Activated CD8-positive, alpha-beta memory T cell treated with anti-CD3 and anti-CD28 coated beads, Interleukin-2, amount 50 U/mL, for 48 hours (primary cell): Measurements from ENCODE around the gene KLF18.
"Not testable (repeated sequence)": the region's sequence is repeated elsewhere in the genome, so short reads cannot be mapped to it uniquely, and the experiment has no call there.

Source experiments
- DNase-seq: peaks from one replicate; pipeline ENCODE4 v3.0.0-alpha.2; 2020

The KLF18 gene

DNA sequence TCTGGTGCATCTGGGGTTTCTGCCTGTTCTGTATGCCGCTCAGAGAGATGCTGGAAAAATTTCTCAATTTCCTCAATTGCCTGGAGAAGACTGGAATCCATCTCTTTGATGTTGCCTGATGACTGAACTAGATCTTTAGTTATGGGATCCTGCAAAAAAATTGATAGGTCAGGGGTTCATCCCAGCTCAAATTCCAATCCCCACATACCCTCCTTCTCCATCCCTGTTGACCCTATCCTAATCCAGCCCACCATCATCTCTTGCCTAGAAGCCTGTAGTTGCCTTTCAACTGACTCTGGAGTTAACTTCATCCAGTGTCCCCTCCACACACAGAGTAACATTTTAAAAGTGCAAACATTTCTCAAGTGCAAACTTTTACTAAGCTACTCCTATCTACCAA lies at the start of gene KLF18:
Gene KLF18 (minus strand): TSS at position 101 of the 400 bp plus-strand sequence. CDS start 0 bp downstream, at position 101.
- no peak for DNase-seq

DNA sequence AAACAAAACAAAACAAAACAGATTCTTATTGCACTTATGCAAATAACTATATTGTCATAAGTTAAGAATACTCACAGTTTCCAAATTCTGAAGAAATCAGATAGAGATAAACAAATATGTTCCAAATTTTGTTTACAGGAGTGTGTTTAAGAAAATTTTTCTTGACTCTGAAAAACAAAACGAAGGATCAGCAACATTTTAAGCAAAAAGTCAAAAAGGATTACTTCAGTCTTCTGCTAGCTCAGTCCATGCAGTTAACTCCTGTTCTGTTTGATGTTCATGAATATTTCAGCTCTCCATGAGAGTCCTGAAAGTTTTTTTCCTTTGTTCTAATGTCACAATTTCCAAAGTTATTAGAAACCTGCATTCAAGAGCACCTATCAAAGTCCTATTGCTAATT lies 33.2 kb upstream of the KLF18 start:
- no peak for DNase-seq

DNA sequence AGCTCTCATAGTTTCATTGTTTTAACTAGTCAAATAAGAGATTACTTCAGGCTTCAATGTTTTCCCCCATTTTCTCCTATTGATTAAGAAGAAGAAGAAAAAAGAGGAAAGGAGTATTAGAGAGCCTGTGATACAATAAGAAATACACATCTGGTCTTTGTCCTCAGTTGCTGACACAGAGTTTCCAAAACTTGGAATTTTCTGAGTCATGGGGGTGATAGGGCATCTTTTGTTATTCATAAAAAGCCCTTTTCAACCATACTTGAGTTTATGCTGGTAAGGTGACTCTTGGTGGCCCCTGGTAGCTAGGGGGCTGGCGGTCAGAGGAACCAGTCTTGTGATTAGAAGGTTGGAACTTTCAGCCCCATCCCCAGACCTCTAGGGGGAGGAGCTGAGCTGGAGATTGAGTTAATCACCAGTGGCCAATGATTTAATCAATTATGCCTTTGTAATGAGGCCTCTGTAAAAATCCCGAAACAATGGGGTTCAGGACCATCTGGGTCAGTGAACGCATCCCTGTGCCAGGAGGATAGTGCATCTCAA lies 28.9 kb upstream of the KLF18 start:
- DNase-seq = no peak

DNA sequence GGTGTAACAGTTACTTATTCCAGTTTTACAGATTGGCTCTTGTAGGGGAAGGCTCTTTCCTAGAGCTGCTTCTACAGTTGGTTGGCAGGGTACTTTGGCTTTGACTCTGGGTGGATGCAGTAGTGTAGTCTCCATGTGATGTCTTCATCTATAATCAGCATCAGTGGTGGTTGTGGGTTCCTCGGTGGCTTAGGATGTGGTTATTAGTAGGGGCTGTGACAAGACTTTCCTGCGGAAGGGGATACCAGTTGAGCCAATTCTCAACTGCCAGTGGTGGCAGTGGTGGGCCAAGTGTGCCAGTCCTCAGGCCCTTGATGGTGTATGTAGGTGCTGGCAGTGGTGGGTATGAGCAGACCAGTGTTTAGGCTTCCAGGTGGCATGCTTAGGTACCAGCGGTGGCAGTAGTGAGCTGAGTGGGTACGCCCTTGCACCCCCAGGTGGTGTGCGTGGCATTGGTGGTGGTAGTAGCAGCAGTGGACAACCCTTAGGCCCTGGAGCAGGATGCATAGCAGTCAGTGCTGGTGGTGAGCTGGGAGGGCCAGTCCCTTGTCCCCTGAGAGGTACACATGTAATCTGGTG lies 27.2 kb upstream of the KLF18 start:
- DNase-seq = no peak

DNA sequence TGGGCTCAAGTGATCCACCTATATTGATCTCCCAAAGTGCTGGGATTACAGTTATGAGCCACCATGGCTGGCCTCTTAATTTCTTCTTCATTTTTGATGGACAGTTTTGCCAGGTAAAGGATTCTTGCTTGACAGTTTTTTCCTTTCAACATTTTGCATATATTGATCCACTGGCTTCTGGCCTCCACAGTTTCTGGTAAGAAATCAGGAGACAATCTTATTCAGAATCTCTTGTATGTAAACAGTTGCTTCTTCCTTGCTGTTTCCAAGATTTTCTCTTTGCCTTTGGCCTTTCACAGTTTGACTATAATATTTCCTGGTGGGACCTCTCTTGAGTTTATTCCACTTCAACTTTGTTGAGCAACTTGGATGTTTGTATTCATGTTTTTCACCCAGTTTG lies 20.1 kb upstream of the KLF18 start:
- no peak for DNase-seq

DNA sequence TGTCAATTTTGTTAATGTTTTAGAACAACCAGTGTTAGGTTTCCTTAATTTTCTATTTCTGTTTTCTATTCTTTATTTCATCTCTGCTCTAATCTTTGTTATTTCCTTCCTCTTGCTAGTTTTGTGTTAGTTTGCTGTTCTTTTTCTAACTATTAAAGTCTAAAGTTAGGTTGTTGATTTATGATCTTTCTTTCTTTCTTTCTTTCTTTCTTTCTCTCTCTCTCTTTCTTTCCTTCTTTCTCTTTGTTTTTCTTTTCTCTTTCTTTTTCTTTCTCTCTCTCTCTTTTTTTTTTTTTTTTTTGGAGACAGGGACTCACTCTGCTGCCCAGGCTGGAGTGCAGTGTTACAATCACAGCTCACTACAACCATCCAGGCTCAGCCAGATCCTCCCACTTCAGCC lies 17.4 kb upstream of the KLF18 start:
- DNase-seq = no peak

DNA sequence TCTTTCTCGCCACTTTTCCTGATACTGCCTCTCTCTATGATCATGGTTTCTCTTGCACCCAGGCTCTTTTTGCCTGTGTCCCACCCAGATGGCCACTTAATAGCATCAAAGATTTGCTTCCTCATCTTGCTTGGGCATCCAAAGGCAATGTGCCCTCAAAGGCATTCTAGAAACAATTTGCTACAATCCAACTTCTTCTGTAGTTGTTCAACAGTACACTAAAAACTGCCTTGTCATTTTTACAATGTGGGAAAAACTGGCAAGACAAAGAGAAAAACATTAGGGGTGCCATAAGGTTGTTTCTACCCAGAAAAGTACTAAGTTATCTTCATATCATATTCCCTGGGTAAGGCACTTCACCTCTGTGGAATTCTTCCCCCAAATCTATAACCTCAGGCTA lies 16.5 kb upstream of the KLF18 start:
- DNase-seq = no peak

DNA sequence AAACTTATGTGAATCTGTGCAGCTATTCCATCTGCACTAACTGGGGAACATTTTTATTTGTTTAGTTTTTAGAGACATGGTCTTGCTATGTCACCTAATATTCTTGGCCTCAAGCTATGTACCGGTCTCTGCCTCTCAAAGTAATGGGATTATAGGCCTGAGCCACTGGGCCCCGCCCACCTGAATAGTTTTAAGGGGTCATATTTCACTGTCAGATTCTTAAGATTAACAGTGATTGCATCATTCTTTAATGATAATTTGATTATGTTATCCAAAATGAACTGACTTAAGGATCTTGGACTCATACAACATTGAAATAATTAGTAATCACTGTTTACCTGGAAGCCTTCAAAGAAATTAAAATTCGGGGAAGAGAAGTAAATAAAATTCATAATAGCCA lies 12.6 kb upstream of the KLF18 start:
- DNase-seq = no peak

DNA sequence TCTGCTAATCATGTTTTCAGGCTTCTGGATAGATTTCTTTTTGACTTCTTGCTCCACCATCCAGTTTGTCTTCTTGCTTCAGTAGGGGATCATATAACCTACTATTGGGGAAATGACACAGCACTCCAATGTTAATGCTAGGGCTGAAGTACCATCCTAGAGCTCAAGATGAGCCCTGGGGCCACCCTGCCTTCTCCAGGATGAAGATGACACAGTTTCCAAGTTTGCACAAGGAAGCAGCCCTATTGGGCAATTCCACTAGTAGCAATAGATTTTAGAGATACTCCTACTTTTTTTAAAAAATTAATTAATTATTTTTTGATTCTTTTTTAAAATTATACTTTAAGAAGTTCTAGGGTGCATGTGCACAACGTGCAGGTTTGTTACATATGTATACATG lies 11.3 kb upstream of the KLF18 start:
- no peak for DNase-seq

DNA sequence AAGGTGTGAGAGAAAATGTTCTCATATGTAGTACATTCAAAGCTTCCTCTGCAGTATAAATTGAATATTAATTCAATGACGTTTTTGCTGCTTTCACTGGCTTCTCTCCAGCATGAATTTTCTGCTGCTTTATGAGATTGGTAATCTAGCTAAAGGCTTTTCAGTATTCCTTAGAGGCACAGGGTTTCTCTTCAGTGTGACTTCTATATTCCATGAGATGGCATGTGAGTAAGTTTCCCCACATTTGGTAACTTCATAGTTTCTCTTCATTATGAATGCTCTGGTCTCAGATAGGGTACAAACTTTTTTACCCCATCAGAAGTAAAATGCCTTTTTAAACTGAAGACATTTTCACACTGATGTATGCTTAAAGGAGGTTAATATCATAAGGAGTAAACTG lies 10.4 kb upstream of the KLF18 start:
- no peak for DNase-seq

DNA sequence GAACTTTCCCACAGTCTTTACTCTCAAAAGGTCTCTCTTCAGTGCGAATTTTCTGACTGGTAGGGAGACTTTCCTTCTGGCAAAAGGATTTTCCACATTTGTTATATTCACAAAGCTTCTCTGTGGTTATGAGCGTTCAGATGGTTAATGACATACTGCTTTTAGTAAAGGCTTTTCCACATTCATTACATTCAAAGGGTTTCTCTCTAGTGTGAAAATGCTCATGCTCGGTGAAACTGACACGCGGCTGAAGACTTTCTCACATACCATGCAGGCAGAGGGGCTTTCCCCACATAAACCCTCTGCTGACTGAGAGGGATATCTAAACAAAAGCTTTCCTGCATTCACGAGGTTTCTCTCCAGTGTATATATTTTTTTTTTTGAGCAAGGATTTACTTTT lies 9.9 kb upstream of the KLF18 start:
- no peak for DNase-seq

DNA sequence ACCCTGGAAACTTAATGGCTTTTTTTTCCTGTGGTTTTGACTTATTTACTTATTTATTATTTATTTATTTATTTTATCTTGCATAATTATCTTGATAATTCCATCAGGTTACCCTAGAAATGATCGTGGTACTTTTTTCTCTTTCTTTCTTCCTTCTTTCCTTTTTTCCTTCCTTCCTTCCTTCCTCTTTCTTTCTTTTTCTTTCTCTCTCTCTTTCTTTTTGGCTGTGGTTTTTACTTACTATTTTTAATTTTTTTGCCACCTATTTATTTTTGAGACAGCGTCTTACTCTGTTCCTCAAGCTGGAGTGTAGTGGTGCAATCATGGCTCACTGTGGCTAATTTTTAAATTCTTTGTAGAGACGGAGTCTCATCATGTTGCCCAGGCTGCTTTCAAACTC lies 6.2 kb upstream of the KLF18 start:
- DNase-seq = no peak

DNA sequence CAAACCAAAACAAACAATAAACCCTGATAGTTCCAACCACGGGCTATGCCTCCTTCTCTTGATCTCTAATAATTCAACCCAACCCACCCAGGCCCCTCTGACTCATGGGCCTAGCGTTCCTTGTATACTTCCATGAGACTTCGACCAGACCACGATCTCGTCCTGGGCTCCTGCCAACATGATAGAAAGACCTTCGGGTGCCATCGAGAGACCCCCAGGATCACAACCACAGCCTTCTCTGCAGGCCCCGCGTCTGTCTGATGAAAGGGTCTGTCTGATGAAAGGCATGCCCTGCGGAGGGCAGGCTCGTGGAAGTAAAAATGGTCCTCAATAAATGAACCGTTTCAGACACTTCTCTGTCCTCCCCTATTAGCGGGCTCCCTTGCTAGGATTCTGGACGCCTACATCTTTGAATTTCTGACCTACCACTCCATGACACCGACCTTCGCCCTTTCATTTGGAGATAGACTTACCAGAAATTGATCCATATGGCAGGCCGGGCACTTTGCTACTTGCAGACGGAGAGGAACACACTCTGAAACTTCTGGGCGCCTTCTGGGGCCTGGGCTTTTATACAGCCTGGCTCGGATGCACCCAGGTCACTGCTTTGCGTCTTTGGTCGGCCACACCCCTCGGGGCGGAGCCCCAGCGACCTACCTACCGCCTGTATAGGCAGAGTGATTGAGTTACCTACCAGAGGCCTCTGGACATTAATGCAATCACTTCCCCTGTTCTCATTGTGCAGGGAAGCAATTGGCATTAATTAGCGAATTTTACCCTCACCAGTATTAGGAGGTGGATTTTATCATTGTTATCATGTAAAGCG lies 5.3 kb upstream of the KLF18 start:
- no peak for DNase-seq

DNA sequence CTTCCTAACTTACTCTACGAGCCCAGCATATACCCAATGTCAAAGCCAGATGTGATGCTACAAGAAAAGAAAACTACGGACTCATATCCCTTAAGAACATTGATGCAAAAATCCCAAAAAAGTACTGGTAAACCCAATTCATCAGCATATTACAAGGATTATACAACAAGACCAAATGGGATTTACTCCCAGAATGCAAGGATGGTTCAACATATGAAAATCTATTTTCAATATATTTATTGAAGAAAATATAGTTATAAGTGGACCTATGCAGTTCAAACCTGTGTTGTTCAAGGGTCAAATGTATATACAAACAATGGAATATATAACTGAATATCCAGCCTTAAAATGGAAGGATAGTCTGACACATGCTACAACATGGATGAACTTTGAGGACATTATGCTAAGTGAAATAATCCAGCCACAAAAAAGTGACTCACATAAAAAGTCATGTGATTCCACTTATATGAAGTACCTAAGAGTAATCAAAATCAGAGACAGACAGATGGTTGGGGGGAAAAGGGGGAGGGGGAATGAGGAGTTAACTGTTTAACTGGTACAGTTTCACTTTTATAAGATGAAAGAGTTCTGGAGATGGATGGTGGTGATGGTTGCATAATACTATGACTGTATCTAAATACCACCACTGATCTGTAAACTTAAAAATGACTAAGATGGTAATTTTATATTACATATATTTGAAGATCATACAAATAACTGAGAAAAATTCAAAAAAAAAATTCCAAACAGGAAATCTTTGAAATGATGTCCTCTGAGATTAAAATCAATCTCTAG lies 3.7 kb upstream of the KLF18 start:
- DNase-seq = no peak

DNA sequence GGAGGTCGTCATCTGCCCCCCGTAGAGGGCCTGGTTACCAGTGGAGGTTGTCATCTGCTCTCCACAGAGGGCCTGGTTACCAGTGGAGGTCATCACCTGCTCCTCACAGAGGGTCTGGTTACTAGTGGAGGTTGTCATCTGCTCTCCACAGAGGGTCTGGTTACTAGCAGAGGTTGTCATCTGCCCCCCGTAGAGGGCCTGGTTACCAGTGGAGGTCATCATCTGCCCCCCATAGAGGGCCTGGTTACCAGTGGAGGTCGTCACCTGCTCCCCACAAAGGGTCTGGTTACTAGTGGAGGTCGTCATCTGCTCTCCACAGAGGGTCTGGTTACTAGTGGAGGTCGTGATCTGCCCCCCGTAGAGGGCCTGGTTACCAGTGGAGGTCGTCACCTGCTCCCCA lies 1.9 kb downstream of the KLF18 start:
- DNase-seq = not testable (repeated sequence)

DNA sequence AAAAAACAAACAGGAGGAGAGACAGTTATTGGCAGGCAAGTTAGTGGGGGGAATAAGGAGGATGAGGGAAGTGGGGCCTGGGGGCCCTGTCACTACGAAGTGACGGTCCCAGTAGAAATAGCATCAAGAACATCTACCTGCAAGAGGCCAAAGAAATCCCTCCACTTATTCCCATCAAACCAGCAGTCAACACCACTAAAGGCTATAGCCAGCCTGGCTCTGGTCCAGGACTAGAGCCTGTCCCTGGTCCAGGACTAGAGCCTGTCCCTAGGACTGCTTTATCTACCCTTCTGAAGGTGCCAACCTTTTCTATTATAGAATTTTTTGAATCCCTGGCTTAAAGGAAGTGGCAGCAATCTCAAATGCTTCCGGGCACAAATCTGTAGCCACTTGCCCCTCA lies 3.2 kb downstream of the KLF18 start:
- DNase-seq = no peak

DNA sequence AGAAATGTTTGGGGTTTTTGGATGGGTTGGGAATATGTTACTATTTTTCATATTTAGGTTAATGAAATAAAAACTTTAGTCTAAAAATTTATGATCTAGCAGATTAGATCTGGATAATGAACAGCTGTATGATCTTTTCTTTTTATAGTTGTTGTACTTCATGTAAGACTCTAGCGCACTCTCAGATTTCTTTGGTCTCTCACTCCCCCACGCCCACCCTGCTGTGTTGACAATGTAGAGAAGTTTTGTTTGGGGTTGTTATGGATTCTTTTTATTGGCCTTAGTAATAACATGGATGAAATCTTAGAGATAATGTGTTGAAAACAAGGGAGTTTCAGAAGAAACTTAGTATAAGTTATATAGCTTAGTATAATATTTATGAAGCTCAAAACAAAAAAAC lies 5.5 kb downstream of the KLF18 start:
- no peak for DNase-seq

DNA sequence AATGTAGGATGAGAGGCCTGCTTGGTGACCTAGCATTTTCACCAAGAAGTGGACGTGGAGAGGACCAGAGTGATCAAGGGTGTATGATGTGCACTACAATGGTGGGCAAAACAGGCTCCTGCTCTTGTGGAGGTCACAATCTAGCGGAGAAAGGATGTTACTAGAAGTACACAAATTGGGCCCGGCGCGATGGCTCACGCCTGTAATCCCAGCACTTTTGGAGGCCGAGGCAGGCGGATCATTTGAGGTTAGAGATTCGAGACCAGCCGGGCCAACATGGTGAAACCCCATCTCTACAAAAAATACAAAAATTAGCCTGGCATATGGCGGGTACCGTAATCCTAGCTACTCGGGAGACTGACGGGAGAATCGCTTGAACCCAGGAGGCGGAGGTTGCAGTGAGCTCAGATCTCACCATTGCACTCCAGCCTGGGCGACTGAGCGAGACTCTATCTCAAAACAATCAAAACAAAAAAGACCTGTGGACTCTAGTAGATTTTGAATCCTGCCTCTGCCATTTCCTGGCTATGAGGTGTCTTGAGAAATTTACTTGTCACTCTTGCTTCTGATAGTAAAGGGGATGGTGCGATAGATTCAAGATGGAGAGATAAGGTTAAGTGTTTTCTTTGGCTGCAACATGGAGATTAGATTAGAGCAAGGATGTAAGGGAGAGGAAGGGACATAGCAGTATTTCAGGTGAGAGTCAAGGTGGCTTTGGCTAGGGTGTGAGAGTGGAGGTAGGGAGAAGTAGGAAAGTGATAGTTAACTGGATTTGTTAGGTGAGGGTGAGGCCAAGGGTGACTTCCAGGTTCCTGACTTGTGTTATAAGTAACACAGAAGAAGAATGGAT lies 7.1 kb downstream of the KLF18 start:
- DNase-seq = no peak

DNA sequence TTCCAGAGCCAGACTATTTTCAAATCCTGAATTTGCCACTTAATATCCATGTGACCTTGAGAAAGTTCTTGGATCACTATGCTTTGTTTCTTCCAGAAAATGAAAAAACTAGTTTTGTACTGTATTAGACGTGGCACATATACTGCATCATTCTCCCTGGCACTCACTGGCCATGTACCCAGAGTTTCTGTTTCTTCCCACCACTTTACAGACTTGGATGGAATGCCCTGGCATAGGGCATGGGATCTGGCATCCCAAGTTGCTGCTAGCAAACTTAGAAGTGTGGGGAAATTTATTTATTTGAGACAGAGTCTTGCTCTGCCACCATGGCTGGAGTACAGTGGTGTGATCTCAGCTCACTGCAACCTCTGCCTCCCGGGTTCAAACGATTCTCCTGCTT lies 10.0 kb downstream of the KLF18 start:
- no peak for DNase-seq

DNA sequence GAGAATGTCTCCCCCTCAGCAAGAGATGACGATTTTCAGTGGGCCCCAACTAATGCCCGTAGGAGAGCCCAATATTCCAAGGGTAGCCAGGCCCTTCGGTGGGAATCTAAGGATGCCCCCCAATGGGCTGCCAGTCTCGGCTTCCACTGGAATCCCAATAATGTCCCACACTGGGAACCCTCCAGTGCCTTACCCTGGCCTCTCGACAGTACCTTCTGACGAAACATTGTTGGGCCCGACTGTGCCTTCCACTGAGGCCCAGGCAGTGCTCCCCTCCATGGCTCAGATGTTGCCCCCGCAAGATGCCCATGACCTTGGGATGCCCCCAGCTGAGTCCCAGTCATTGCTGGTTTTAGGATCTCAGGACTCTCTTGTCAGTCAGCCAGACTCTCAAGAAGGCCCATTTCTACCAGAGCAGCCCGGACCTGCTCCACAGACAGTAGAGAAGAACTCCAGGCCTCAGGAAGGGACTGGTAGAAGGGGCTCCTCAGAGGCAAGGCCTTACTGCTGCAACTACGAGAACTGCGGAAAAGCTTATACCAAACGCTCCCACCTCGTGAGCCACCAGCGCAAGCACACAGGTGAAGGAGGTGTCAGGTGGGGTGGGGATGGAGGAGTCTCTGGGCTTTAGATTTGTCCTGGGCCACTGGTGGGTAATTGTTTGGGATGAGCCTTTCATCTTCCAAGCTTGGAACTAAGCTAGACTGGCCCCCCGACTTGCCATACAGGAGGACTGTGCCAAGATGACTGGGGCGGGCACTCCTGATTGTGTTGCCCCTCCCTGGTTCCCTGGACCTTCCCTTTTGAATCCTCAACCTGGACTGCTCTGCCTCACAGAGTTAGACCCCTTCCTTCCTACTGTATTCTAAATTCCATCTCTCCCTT lies 11.6 kb downstream of the KLF18 start:
- DNase-seq = no peak

DNA sequence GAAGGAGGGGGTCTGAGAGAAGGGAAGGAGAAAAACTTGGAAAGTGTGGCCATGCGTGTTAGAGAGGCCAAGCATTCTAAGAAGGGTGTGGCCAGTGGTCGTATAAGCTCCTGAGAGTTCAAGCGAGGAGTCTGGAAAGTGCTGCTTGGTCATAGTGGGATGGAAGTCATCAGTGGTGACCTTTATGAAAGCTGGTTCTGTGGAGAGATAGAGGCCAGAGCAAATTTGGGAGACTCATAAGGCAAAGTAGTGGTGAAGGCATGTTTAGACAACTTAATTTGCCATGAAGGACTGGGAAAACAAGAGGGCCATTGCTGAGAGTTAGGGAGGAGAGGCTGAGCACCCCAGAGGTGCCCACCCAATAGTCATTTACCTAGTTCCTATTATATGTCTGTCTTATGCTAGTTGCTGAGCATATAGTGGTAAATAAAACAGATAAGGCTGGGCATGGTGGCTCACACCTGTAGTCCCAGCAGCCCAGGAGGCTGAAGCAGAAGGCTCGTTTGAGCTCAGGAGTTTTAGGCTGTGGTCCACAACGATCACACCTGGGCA lies 21.0 kb downstream of the KLF18 start:
- no peak for DNase-seq
